Measurements from ENCODE around the gene CD36.

The CD36 gene

GRCh38 chr7:80637911-80638765 is at the start of gene CD36:
Gene CD36, plus strand, starts transcription at chr7:80638642. Its CDS starts 8,099 bp downstream, at chr7:80646741.
- DNase-seq: no peak

- DNase-seq: no peak
Measured at GRCh38 chr7:80589631-80590030, 48.8 kb upstream of the CD36 start.

DNA sequence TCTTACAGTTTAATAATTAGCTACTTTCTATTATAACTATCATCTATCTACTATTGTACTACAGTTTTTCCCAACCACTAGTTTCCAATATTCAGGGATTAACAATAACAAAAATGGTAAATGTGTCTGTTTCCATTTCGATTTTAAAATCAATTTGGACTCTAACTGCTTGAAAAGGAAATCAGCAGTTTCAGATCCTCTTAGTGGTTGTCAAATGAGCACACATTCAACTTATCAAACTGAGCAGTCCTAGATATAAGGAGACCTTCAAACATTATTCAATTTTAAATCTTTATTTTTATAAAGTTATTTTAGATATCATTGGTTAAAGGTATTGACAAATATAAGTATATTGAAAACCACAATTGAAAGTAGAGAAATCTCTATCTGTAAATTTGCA is 46.8 kb upstream of the CD36 start:
- no peak for DNase-seq

- no peak for DNase-seq
Measured at GRCh38 chr7:80593869-80594586, 44.4 kb upstream of the CD36 start.

DNA sequence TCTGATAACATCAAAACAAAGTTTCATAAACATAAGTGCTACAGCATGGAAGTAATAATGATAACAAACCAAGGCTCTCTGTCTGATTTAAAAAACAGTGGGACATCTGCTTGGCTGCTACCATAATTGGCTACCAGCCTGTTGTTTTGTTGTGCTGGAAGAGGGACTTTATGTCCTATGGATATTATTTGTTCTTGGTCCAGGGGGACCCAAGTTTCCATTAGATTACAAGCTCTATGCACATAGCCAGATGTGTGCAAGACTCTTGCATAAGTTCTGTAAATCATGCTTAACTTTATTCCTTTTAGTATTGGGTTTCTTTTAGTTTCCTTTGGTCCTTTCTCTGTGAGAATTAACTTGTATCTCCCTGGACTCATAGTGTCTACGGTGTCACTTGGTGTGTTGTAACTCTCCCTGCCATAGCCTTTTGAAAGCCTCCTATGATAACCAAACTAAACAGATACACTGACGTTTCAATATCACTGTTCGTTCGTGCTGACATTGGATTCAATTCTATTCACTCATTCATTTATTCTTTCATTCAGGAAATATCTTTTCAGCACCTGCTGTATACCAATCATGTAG is 41.4 kb upstream of the CD36 start:
- DNase-seq: no peak

- no peak for DNase-seq
Measured at GRCh38 chr7:80597875-80598274, 40.6 kb upstream of the CD36 start.

GRCh38 chr7:80600046-80600445 is 38.4 kb upstream of the CD36 start:
- no peak for DNase-seq

DNA sequence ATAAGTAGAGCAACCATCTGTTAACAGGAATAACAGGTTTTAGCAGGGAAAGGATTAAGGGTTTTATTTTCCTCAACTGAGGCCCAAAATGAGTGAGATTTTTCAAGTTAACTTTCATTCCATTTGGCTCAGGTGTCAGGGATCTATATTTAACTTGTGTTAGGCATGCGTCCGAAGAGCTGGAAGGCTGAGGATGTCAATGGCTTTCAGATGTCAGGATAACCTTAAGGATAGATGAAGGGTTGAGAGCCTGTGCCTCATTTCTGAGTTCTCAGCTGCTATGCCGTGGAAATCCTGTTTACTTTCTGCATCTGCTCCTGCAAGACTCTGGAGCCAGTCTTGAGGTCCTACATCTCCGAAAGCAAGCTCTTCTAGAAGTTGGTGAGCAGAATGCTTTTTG is 36.4 kb upstream of the CD36 start:
- no peak for DNase-seq

DNA sequence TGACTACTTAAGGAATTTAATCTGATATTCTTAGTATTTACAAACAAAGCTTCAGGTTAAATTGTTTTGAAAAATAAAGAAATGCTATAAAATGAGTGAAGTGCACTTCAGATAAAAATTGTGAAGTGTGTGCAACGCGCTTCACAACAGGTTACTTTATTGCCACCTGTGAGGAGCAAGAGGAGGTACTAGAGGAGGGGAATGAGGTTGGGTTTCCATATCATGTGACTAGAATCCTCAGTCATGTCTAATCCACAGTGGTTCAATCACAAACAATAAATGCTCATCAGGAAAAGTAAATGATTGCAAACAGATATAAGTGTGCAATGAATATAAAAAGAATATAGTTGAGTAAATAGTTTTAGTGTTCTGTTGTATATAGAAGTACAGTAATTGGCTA is 34.5 kb upstream of the CD36 start:
- no peak for DNase-seq

DNA sequence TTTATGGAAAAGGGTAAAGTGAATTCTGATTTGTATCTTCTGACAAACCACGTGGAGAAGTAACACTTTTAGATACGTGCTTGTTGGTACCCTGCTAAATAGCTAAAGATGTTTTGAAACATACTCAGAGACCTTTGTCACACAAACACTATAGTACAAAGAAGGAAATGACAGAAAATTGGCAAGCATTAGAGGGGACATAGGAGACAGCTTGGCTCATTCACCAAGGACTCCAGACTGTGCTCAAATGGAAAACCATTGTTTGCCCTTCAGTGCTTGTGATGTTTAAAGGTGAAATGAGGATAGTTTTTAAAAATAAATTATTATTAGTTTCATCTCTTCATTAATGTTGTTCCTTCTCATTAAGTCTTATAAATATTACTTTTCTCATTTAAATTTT is 34.0 kb upstream of the CD36 start:
- no peak for DNase-seq

DNA sequence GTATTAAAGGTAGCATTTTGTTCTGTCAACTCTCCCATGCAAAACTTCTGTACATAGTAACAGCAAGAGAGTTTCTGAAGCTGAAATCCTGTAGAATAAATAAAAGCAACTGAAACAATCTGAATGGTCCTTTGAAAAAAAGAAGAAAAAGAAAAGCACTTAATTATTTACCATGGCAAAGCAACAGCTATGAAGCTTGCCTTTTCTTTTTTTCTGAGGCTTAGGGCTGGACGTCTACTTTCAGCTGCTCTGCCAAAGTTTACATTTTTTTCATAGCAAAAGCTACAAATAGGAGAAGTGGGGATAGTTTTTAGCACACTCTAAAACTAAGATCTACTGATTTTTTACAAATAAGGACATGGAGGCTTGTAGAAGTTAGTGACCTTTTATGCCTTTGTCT is 31.3 kb upstream of the CD36 start:
- no peak for DNase-seq

DNA sequence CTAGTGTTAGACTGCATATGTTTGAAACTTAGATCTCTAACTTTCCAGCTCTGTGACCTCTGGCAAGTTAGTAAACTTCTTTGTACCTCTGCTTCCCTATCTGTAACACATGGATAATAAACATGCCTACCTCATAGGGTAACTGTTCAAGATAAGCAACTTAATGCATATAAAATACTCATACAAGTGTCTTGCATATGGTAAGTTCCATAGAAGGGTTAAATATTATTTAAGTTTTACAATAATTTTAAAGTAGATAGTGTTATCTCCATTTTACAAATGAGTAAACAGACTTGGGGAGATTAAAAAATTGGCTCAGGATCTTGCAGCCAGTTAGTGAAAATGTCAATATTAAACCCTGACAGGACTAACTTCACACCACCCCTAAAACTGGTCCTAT is 30.1 kb upstream of the CD36 start:
- no peak for DNase-seq

DNA sequence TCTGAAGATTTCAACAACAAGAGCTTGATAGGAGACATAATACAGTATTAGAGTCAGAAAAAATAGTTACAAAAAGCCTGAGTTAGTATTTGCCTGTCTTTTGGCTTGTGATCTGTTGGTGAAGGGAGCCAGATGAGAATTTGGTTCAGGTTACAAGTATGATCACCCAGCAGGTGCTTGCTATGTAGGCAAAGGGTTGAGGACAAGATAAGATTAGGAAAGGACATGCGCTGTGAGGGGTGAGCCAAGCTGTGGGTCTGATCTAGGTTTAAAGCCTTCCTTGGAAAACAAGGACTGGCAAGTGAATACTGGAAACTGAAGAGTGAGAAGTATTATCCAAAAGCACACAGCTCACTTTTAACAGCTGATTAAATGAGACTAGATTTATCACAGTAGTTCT is 28.7 kb upstream of the CD36 start:
- no peak for DNase-seq

- DNase-seq: no peak
Measured at GRCh38 chr7:80611353-80611752, 27.1 kb upstream of the CD36 start.

GRCh38 chr7:80611779-80612178 is 26.7 kb upstream of the CD36 start:
- DNase-seq: peak in 1 of 58 donors; percentile 1

GRCh38 chr7:80612880-80613279 is 25.6 kb upstream of the CD36 start:
- no peak for DNase-seq

- DNase-seq: no peak
Measured at GRCh38 chr7:80613519-80613918, 24.9 kb upstream of the CD36 start.

GRCh38 chr7:80614851-80615271 is 23.6 kb upstream of the CD36 start:
- DNase-seq: no peak

DNA sequence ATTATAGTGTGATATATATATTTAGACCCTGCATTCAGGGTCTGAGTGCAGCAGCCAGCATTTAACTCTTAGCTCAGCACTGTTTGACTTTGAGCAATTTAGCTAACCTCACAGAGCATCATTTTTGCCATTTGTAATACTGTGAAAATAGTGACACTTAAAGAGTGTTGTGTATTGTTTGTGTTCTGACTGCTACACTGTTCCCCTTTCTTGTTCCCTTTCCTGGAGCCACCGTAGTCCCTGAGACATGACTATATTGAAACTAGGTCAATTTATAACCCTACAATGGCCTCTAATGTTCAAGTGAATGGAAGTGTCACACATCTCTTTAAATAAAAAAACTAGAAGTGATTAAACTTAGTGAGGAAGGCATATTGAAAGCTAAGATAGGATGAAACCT is 20.3 kb upstream of the CD36 start:
- DNase-seq: no peak

DNA sequence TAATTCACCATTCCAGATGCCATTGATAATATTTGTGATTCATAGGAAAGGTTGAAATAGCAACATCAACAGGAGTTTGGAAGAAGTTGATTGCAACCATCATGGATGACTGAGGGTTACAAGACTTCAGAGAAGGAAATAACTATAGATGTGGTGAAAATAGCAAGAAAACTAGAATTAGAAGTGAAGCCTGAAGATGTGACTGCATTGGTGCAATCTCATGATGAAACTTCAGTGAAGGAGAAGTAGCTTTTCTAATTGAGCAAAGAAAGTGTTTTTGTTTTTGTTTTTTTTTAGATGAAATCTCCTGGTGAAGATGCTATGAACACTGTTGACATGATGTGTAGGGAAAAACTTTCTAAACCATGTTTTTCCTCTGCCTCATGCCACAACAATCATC is 18.7 kb upstream of the CD36 start:
- no peak for DNase-seq

DNA sequence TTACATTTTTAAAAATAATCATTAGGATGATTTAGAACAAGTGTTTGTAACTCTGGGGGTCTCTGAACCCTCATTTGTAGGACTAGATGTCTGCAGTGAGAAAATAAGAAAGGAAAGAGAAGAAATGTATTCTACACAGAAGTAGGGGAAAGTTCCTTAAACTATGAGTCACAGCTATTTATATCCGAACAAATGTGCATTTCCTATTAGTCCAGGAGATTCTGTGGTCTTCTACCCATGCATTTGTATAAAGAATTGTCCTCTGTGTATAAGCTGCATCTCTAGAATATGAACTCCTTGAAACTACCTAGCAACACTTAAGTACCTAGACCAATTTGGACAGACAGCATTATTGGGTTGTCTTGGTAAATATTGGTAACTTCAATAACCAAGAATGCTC is 15.9 kb upstream of the CD36 start:
- no peak for DNase-seq

DNA sequence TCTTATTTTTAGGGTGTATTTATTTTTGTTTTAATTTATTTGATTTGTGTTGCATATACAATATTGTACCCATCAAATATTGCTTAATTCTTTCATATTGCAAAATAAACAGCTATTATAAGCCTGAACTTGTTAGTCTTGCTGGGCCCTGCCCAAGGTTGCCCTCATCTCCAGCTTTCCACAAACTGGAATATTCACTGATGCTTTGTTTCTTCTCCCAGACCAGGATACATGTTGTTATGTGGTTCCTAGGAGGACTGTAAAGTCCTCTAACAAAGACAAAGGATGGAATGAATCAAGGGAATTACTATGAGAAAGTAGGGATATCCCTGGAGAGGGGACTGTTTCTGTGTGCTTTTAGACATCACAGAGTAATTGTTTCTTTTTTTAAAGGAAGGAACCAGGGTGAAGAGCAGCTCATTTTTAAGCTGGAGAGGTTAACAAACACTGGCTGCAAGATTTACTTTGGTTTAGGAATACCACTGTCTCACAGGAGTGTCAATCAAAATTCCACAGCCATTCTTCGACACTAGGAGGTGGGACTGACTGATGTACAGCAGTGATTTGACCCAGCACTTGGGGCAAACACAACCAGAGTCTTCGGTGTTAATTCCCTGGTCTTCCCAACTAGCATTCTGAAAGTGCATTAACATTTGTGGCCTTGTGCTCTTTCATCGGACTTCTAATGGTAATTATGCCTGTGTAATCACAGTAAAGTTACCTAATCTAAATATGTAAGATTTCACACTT is 14.8 kb upstream of the CD36 start:
- no peak for DNase-seq

All from anterior cingulate cortex (tissue), 58 donors.